M059J (cell line): ENCODE measurements around the gene SMAD9. TPM values are rescaled to one million over a fixed set of nuclear protein-coding genes. Genes with fewer than 3 reads are reported as not detected.
A peak's percentile ranks its signal among the peaks of the same experiment; 100 is the strongest.

Experiments used
- DNase-seq: peaks from one replicate; pipeline ENCODE4 v3.0.0-alpha.2; 2012; ENCODE audit warnings: low read depth
- total RNA-seq: library from RNA; depleted of rRNA; stranded (reverse); fragments of >200 nt; shearing (Covaris generic); gene quantifications from 2 replicates; pipeline ENCODE4 v1.2.3, GENCODE V29; 2014

The SMAD9 gene
- total RNA-seq, 1 experiment from 2014 or later: 5.8 TPM

GRCh38 chr13:36912369-36912768 lies 7.7 kb downstream of the SMAD9 start:
- DNase-seq: no peak

- peak; percentile 25 for DNase-seq
These were observed 9.5 kb downstream of the SMAD9 start for GRCh38 chr13:36910545-36910944.

GRCh38 chr13:36907821-36908220 lies 12.2 kb downstream of the SMAD9 start:
- no peak for DNase-seq

- no peak for DNase-seq
These were observed 12.8 kb downstream of the SMAD9 start for GRCh38 chr13:36907266-36907665.

- no peak for DNase-seq
These were observed 14.1 kb downstream of the SMAD9 start for GRCh38 chr13:36905944-36906343.

- no peak for DNase-seq
These were observed 16.0 kb downstream of the SMAD9 start for GRCh38 chr13:36903925-36904595.

GRCh38 chr13:36897054-36897616 lies 22.9 kb downstream of the SMAD9 start:
- DNase-seq: no peak

GRCh38 chr13:36891752-36892151 lies 28.3 kb downstream of the SMAD9 start:
- DNase-seq: no peak

- DNase-seq: no peak
These were observed 31.4 kb downstream of the SMAD9 start for GRCh38 chr13:36888645-36889044.

GRCh38 chr13:36887758-36888521 lies 32.1 kb downstream of the SMAD9 start:
- no peak for DNase-seq

GRCh38 chr13:36885901-36886300 lies 34.1 kb downstream of the SMAD9 start:
- no peak for DNase-seq

- DNase-seq: no peak
These were observed 35.8 kb downstream of the SMAD9 start for GRCh38 chr13:36884235-36884634.

GRCh38 chr13:36883824-36884223 lies 36.2 kb downstream of the SMAD9 start:
- DNase-seq: no peak

GRCh38 chr13:36883392-36883791 lies 36.6 kb downstream of the SMAD9 start:
- DNase-seq: peak; percentile 2

- DNase-seq: no peak
These were observed 37.1 kb downstream of the SMAD9 start for GRCh38 chr13:36882829-36883390.

- DNase-seq: no peak
These were observed 39.1 kb downstream of the SMAD9 start for GRCh38 chr13:36880961-36881360.

- no peak for DNase-seq
These were observed 40.7 kb downstream of the SMAD9 start for GRCh38 chr13:36879218-36879938.

GRCh38 chr13:36875961-36876360 lies 44.1 kb downstream of the SMAD9 start:
- no peak for DNase-seq

GRCh38 chr13:36875431-36875830 lies 44.6 kb downstream of the SMAD9 start:
- no peak for DNase-seq

- DNase-seq: no peak
These were observed 47.4 kb downstream of the SMAD9 start for GRCh38 chr13:36872621-36873020.

GRCh38 chr13:36870050-36870692 lies 49.9 kb downstream of the SMAD9 start:
- no peak for DNase-seq

GRCh38 chr13:36866232-36866631 lies 53.8 kb downstream of the SMAD9 start:
- no peak for DNase-seq
